Measurements from ENCODE around the gene RHO. TPM values are rescaled to one million over a fixed set of nuclear protein-coding genes. Genes with fewer than 3 reads are reported as not detected.

RHO gene
- total RNA-seq, 1 donor from 2014 or later, result not detected

- no peak for DNase-seq
Measured at GRCh38 chr3:129520960-129521359, 7.5 kb upstream of the RHO start.

- DNase-seq, result no peak
Measured at GRCh38 chr3:129521611-129522010, 6.8 kb upstream of the RHO start.

- no peak for DNase-seq
Measured at GRCh38 chr3:129522953-129523352, 5.5 kb upstream of the RHO start.

- DNase-seq, result no peak
Measured at GRCh38 chr3:129524081-129524480, 4.4 kb upstream of the RHO start.

- DNase-seq, result peak; percentile 57
Measured at GRCh38 chr3:129525341-129525968, 3.0 kb upstream of the RHO start.

GRCh38 chr3:129526121-129526900 is 2.1 kb upstream of the RHO start:
- no peak for DNase-seq

- no peak for DNase-seq
Measured at GRCh38 chr3:129527262-129527661, 1.2 kb upstream of the RHO start.

GRCh38 chr3:129529436-129530210 is 1.2 kb downstream of the RHO start:
- DNase-seq, result peak; percentile 15

- peak; percentile 71 for DNase-seq
Measured at GRCh38 chr3:129530251-129530791, 1.9 kb downstream of the RHO start.

GRCh38 chr3:129530821-129531220 is 2.4 kb downstream of the RHO start:
- no peak for DNase-seq

GRCh38 chr3:129531699-129532098 is 3.3 kb downstream of the RHO start:
- no peak for DNase-seq

- no peak for DNase-seq
Measured at GRCh38 chr3:129532261-129532660, 3.8 kb downstream of the RHO start.

GRCh38 chr3:129533406-129533805 is 5.0 kb downstream of the RHO start:
- DNase-seq, result no peak

- DNase-seq, result peak; percentile 33
Measured at GRCh38 chr3:129534428-129535027, 6.1 kb downstream of the RHO start.

GRCh38 chr3:129535075-129535474 is 6.6 kb downstream of the RHO start:
- DNase-seq, result no peak

GRCh38 chr3:129536374-129536667 is 7.9 kb downstream of the RHO start:
- no peak for DNase-seq

GRCh38 chr3:129536804-129537203 is 8.4 kb downstream of the RHO start:
- no peak for DNase-seq

GRCh38 chr3:129539206-129539605 is 10.8 kb downstream of the RHO start:
- no peak for DNase-seq

GRCh38 chr3:129540776-129541516 is 12.5 kb downstream of the RHO start:
- DNase-seq, result no peak

- no peak for DNase-seq
Measured at GRCh38 chr3:129542747-129543146, 14.3 kb downstream of the RHO start.

- no peak for DNase-seq
Measured at GRCh38 chr3:129543156-129543790, 14.8 kb downstream of the RHO start, which contains the start of gene H1-8. H1-8 (plus strand) TSS chr3:129543175; CDS start chr3:129543219, 44 bp downstream.

GRCh38 chr3:129543999-129544398 is 15.6 kb downstream of the RHO start:
- DNase-seq, result no peak
